HCT116 (cell line): Measurements from ENCODE around the gene STK32B. TPM values are rescaled to one million over a fixed set of nuclear protein-coding genes. Genes with fewer than 3 reads are reported as not detected.

Experiments
- ATAC-seq: fragments of 200-7000 bp; cut with Tn5 transposase; 2 replicates; pipeline ENCODE4 v1.9.1; 2020; ENCODE audit warnings: mild to moderate bottlenecking, moderate library complexity
- BruUV-seq: library from RNA; stranded (reverse); fragments of 400-500 nt; replicated peaks from 2 replicates; lab custom pipeline; 2021; lab: Mats Ljungman, UMichigan
- CTCF ChIA-PET: fragments of 300-600 bp; sonication (Branson Sonifier 250); formaldehyde crosslinking; loops from one replicate; lab custom pipeline; 2021; ENCODE audit warnings: antibody characterized with exemption; lab: Charles Lee
- POLR2A ChIA-PET: fragments of 300-600, 350-600 bp; sonication (Branson Sonifier 250); formaldehyde crosslinking; loops from one replicate; lab custom pipeline; 2021; ENCODE audit warnings: antibody characterized with exemption; lab: Charles Lee
- RAD21 ChIA-PET, 2 experiments: fragments of 300-600 bp; sonication (Branson Sonifier 250); formaldehyde crosslinking; loops; one replicate each; lab custom pipeline; 2023; ENCODE audit warnings: low total read pairs in 2 of 2; ENCODE audit not compliant: uncharacterized antibody in 2 of 2, unreplicated experiment in 2 of 2, low non-redundant PET in 1 of 2; lab: Charles Lee
- DNase-seq: peaks from one replicate; pipeline ENCODE4 v3.0.0-alpha.2; 2010; ENCODE audit warnings: low read depth, low spot score
- H2AFZ ChIP-seq: fragments of 200-600 bp; shearing (Covaris generic), sonication (generic); 2 replicates; pipeline ENCODE4 v1.6.1; 2017; ENCODE audit warnings: low read depth, mixed run types, mixed read lengths, antibody characterized with exemption, low read length; ENCODE audit not compliant: poor library complexity, severe bottlenecking
- H3K27ac ChIP-seq: 2 replicates; pipeline ENCODE4 v1.5.1; 2012; ENCODE audit warnings: low read depth, low read length
- H3K27me3 ChIP-seq: fragments of 200-600 bp; sonication (generic); 2 replicates; pipeline ENCODE4 v1.6.1; 2016; ENCODE audit warnings: mixed run types, low read length, mixed read lengths; ENCODE audit not compliant: insufficient read depth
- H3K36me3 ChIP-seq, 2 experiments: fragments of 200-500 bp in 1 of 2; fragments of 200-600 bp in 1 of 2; sonication (Bioruptor generic) in 1 of 2; sonication (generic) in 1 of 2; 2 replicates each; pipeline versions ENCODE4 v1.5.1 to v1.6.1; 2014 to 2016; ENCODE audit warnings: low read length in 2 of 2, inconsistent platforms in 1 of 2, mixed read lengths in 1 of 2, mixed run types in 1 of 2; ENCODE audit not compliant: insufficient read depth in 2 of 2, control insufficient read depth in 1 of 2
- H3K4me1 ChIP-seq, 2 experiments: fragments of 200-600 bp in 1 of 2; sonication (generic) in 1 of 2; 2 replicates each; pipeline versions ENCODE4 v1.5.1 to v1.6.1; 2012 to 2017; ENCODE audit warnings: low read length in 2 of 2, inconsistent platforms in 1 of 2, mild to moderate bottlenecking in 1 of 2, mixed read lengths in 1 of 2, mixed run types in 1 of 2, moderate library complexity in 1 of 2; ENCODE audit not compliant: insufficient read depth in 2 of 2, control insufficient read depth in 1 of 2
- H3K4me2 ChIP-seq: fragments of 200-600 bp; sonication (generic); 2 replicates; pipeline ENCODE4 v1.6.1; 2017; ENCODE audit warnings: mixed run types, low read length, mixed read lengths
- H3K4me3 ChIP-seq, 2 experiments: fragments of 200-600 bp in 1 of 2; sonication (generic) in 1 of 2; replicated peaks in 1 of 2; 2 replicates each; pipeline ENCODE4 v1.5.1; 2011 to 2016; ENCODE audit warnings: low read length in 2 of 2, control low read depth in 1 of 2, low read depth in 1 of 2, mild to moderate bottlenecking in 1 of 2, mixed read lengths in 1 of 2, mixed run types in 1 of 2
- H3K79me2 ChIP-seq: fragments of 200-600 bp; sonication (generic); 2 replicates; pipeline ENCODE4 v1.6.1; 2017; ENCODE audit warnings: mild to moderate bottlenecking, mixed run types, low read length, moderate library complexity, mixed read lengths; ENCODE audit not compliant: insufficient read depth
- H3K9ac ChIP-seq: fragments of 200-600 bp; sonication (generic); 2 replicates; pipeline ENCODE4 v1.6.1; 2016; ENCODE audit warnings: low read length, mixed read lengths
- H3K9me2 ChIP-seq: fragments of 200-600 bp; sonication (generic), shearing (Covaris generic); 2 replicates; pipeline ENCODE4 v1.6.1; 2017; ENCODE audit warnings: mixed run types, mild to moderate bottlenecking, moderate library complexity; ENCODE audit not compliant: insufficient read depth
- H3K9me3 ChIP-seq, 2 experiments: fragments of 200-500 bp in 1 of 2; fragments of 200-600 bp in 1 of 2; sonication (Bioruptor generic) in 1 of 2; sonication (generic) in 1 of 2; 2 replicates each; pipeline ENCODE4 v1.6.1; 2014 to 2017; ENCODE audit warnings: low read length in 2 of 2, mixed read lengths in 2 of 2, inconsistent platforms in 1 of 2, low read depth in 1 of 2, mild to moderate bottlenecking in 1 of 2, mixed run types in 1 of 2, moderate library complexity in 1 of 2; ENCODE audit not compliant: control insufficient read depth in 1 of 2, insufficient read depth in 1 of 2
- H4K20me1 ChIP-seq: fragments of 200-600 bp; sonication (generic), shearing (Covaris generic); 2 replicates; pipeline ENCODE4 v1.6.1; 2017; ENCODE audit warnings: mixed run types, mild to moderate bottlenecking, moderate library complexity; ENCODE audit not compliant: insufficient read depth
- ATF3 ChIP-seq: IDR thresholded peaks from 2 replicates; pipeline ENCODE4 v1.6.1; 2012
- EGR1 ChIP-seq: IDR thresholded peaks from 2 replicates; pipeline ENCODE4 v1.6.1; 2012; ENCODE audit warnings: low read depth
- ELF1 ChIP-seq: IDR thresholded peaks from 2 replicates; pipeline ENCODE4 v1.6.1; 2012; ENCODE audit warnings: low read depth, borderline replicate concordance
- FOSL1 ChIP-seq: IDR thresholded peaks from 2 replicates; pipeline ENCODE4 v1.6.1; 2012; ENCODE audit warnings: low read depth
- JUND ChIP-seq: IDR thresholded peaks from 2 replicates; pipeline ENCODE4 v1.6.1; 2012
- RAD21 ChIP-seq: IDR thresholded peaks from 2 replicates; pipeline ENCODE4 v1.6.1; 2012; ENCODE audit warnings: low read depth, mild to moderate bottlenecking
- SP1 ChIP-seq: IDR thresholded peaks from 2 replicates; pipeline ENCODE4 v1.6.1; 2012; ENCODE audit warnings: low read depth
- TCF7L2 ChIP-seq: IDR thresholded peaks from 2 replicates; pipeline ENCODE4 v1.7.0; 2011; ENCODE audit warnings: borderline replicate concordance, inconsistent platforms; ENCODE audit not compliant: insufficient read depth, insufficient read length; ENCODE audit errors: extremely low read depth
- ZFX ChIP-seq: fragments of 450-650 bp; IDR thresholded peaks from 2 replicates; pipeline ENCODE4 v1.6.1; 2017
- ZNF274 ChIP-seq: fragments of 200-500 bp; sonication (Bioruptor generic); IDR thresholded peaks from 2 replicates; pipeline ENCODE4 v1.6.1; 2014; ENCODE audit warnings: mild to moderate bottlenecking, low read depth, low read length, inconsistent platforms
- intact Hi-C: fragments of 100-400 bp; cut with micrococcal nuclease; formaldehyde crosslinking; loops from 2 replicates; pipeline ENCODE4 v1.10.0; 2022
- total RNA-seq: library from RNA; stranded (reverse); gene quantifications from one replicate; pipeline ENCODE4 v1.2.1, GENCODE V29; 2021; ENCODE audit not compliant: unreplicated experiment
- TF ChIP-seq, protein P1 (sequence below): IDR thresholded peaks from 2 replicates; pipeline ENCODE4 v1.6.1; 2011; ENCODE audit warnings: mild to moderate bottlenecking, low read length, moderate library complexity; ENCODE audit not compliant: insufficient replicate concordance; ENCODE audit errors: extremely low read depth
- TF ChIP-seq, protein P2 (sequence below), 3 experiments: fragments of 200-600 bp in 1 of 3; sonication (generic) in 1 of 3; IDR thresholded peaks in 2 of 3; conservative IDR thresholded peaks in 1 of 3; 2 replicates each; pipeline ENCODE4 v1.5.1; 2012 to 2017; ENCODE audit warnings: low read depth in 2 of 3, low read length in 2 of 3, antibody characterized with exemption in 1 of 3, borderline replicate concordance in 1 of 3, control low read depth in 1 of 3, mild to moderate bottlenecking in 1 of 3, mixed read lengths in 1 of 3, mixed run types in 1 of 3, moderate library complexity in 1 of 3; ENCODE audit not compliant: insufficient read depth in 1 of 3

The STK32B gene
- total RNA-seq, 1 experiment from 2014 or later, result not detected

DNA sequence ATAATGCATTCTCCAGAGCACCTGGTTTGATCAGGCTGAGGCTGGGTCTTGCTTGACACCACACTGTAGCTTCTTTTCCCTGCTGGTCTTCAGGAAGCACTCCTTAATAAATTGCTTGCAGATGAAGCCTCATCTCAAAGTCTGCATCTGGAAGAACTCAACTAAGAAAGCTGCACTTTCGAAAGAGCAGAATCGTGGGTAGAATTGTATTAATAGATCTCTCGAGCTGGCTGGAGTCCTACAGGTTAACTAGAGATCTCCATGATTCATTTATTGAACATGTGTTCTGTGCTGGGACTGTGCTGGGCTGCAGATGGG, 152.7 kb downstream of the STK32B start:
- no peaks in the 10 kb centered on the region for H3K36me3 ChIP-seq
- intact Hi-C loops, result no loop called here
- H4K20me1 ChIP-seq, result no peaks in the 10 kb centered on the region
- no peaks in the 10 kb centered on the region for H3K79me2 ChIP-seq
- H3K27ac ChIP-seq, result no peak overlapping the region
- ATAC-seq, result no peak
- no peak overlapping the region for H3K4me3 ChIP-seq
- H3K27me3 ChIP-seq, result peaks cover 9% of the 10 kb centered on the region; the same call in 1 of the 2 replicates
- no peaks in the 10 kb centered on the region for H3K9me2 ChIP-seq
- POLR2A ChIA-PET, result no interaction called here
- no peak for DNase-seq
- no peaks in the 10 kb centered on the region for H3K9me3 ChIP-seq
- no peak overlapping the region for H3K9ac ChIP-seq
- no peak for TF ChIP-seq FOSL1
- TF ChIP-seq SP1, result no peak
- TF ChIP-seq ELF1, result no peak
- no peak for TF ChIP-seq ZFX
- no peak for TF ChIP-seq ZNF274
- TF ChIP-seq, protein P1, sequence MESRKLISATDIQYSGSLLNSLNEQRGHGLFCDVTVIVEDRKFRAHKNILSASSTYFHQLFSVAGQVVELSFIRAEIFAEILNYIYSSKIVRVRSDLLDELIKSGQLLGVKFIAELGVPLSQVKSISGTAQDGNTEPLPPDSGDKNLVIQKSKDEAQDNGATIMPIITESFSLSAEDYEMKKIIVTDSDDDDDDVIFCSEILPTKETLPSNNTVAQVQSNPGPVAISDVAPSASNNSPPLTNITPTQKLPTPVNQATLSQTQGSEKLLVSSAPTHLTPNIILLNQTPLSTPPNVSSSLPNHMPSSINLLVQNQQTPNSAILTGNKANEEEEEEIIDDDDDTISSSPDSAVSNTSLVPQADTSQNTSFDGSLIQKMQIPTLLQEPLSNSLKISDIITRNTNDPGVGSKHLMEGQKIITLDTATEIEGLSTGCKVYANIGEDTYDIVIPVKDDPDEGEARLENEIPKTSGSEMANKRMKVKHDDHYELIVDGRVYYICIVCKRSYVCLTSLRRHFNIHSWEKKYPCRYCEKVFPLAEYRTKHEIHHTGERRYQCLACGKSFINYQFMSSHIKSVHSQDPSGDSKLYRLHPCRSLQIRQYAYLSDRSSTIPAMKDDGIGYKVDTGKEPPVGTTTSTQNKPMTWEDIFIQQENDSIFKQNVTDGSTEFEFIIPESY, result no peak
- no peak for TF ChIP-seq ATF3
- no peak for TF ChIP-seq EGR1
- TF ChIP-seq TCF7L2, result no peak
- peaks cover 0 to 13% of the 10 kb centered on the region in 2 experiments; a peak in 2 of 4 replicates for H3K4me1 ChIP-seq
- RAD21 ChIA-PET, result no interaction called here
- H3K4me2 ChIP-seq, result no peak overlapping the region
- CTCF ChIA-PET, result no interaction called here
- BruUV-seq, result no TSS peak
- no peak overlapping the region for H2AFZ ChIP-seq

DNA sequence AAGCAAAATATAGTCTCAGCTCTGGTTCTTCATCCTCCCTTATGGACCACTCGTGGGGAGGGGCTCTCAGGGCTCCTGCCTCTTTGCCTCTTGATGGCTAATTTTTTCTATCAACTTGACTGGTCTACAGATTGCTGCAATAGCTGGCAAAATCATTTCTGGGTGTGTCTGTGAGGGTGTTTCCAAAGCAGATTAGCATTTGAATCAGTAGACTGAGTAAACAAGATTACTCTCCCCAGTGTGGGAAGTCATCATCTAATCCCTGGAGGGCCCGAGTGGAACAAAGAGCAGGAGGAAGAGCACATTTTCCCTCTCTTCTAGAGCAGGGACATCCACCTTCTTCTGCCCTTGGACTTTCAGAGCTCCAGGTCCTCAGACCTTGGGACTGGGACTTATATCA, 153.5 kb downstream of the STK32B start:
- POLR2A ChIA-PET, result no interaction called here

More for the DNA sequence above, 153.5 kb downstream of the STK32B start:
- no TSS peak for BruUV-seq
- TF ChIP-seq JUND, result no peak
- no peak for TF ChIP-seq RAD21
- TF ChIP-seq, protein P2, sequence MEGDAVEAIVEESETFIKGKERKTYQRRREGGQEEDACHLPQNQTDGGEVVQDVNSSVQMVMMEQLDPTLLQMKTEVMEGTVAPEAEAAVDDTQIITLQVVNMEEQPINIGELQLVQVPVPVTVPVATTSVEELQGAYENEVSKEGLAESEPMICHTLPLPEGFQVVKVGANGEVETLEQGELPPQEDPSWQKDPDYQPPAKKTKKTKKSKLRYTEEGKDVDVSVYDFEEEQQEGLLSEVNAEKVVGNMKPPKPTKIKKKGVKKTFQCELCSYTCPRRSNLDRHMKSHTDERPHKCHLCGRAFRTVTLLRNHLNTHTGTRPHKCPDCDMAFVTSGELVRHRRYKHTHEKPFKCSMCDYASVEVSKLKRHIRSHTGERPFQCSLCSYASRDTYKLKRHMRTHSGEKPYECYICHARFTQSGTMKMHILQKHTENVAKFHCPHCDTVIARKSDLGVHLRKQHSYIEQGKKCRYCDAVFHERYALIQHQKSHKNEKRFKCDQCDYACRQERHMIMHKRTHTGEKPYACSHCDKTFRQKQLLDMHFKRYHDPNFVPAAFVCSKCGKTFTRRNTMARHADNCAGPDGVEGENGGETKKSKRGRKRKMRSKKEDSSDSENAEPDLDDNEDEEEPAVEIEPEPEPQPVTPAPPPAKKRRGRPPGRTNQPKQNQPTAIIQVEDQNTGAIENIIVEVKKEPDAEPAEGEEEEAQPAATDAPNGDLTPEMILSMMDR (IDR thresholded peaks at IDR 0.05 in 2 of 3, conservative IDR thresholded peaks at IDR 0.05 in 1 of 3; ENCODE audit: borderline replicate concordance in 1 of 3, insufficient read depth in 1 of 3, low read depth in 2 of 3, low read length in 2 of 3), result no peak
- Histone ChIP-seq H3K9me3 (no peaks in the 10 kb centered on the region), H3K9me2 (no peaks in the 10 kb centered on the region), H4K20me1 (no peaks in the 10 kb centered on the region), H3K79me2 (no peaks in the 10 kb centered on the region), H3K4me2 (no peak overlapping the region), H3K4me1 (peaks cover 0 to 13% of the 10 kb centered on the region in 2 experiments; a peak in 2 of 4 replicates), H3K27me3 (peaks cover 4% of the 10 kb centered on the region; the same call in 1 of the 2 replicates), H2AFZ (no peak overlapping the region), H3K9ac (no peak overlapping the region), H3K27ac (no peak overlapping the region), H3K36me3 (no peaks in the 10 kb centered on the region), H3K4me3 (no peak overlapping the region)
- CTCF ChIA-PET, result no interaction called here
- RAD21 ChIA-PET, result no interaction called here
- DNase-seq (no peak), ATAC-seq (no peak)
- intact Hi-C loops, result no loop called here
